Osteocyte (in vitro differentiated cells): ENCODE data around the gene EPHA3. TPM values are rescaled to one million over a fixed set of nuclear protein-coding genes. Genes with fewer than 3 reads are reported as not detected.

Source experiments
- DNase-seq: peaks from one replicate; pipeline ENCODE4 v3.0.0; 2021; ENCODE audit warnings: mixed read lengths; ENCODE audit not compliant: unreplicated experiment; ENCODE audit errors: extremely low spot score
- H3K27ac Mint-ChIP-seq: one replicate; pipeline ENCODE4 v1.8.0; 2021; ENCODE audit warnings: mild to moderate bottlenecking, mixed read lengths; ENCODE audit not compliant: unreplicated experiment
- H3K27me3 Mint-ChIP-seq: one replicate; pipeline ENCODE4 v1.8.0; 2021; ENCODE audit warnings: mixed read lengths; ENCODE audit not compliant: unreplicated experiment
- H3K36me3 Mint-ChIP-seq: one replicate; pipeline ENCODE4 v1.8.0; 2021; ENCODE audit warnings: mixed read lengths; ENCODE audit not compliant: unreplicated experiment
- H3K4me1 Mint-ChIP-seq: one replicate; pipeline ENCODE4 v1.8.0; 2021; ENCODE audit warnings: mixed read lengths; ENCODE audit not compliant: unreplicated experiment
- H3K4me3 Mint-ChIP-seq: one replicate; pipeline ENCODE4 v1.8.0; 2021; ENCODE audit warnings: mild to moderate bottlenecking, moderate library complexity, mixed read lengths; ENCODE audit not compliant: unreplicated experiment
- H3K9me3 Mint-ChIP-seq: one replicate; pipeline ENCODE4 v1.8.0; 2021; ENCODE audit warnings: mixed read lengths; ENCODE audit not compliant: unreplicated experiment
- CTCF ChIP-seq: fragments of 200-600 bp; sonication (generic); IDR thresholded peaks from 2 replicates; pipeline ENCODE4 v1.5.0; 2021; ENCODE audit warnings: antibody characterized with exemption, mild to moderate bottlenecking, moderate library complexity
- total RNA-seq: library from RNA; stranded (reverse); gene quantifications from 2 replicates; pipeline ENCODE4 v1.2.1, GENCODE V29; 2021

EPHA3 gene
- total RNA-seq, 1 donor from 2014 or later, result 0.94 TPM

- no peak for DNase-seq
- Mint-ChIP-seq H3K36me3 (no peaks in the 10 kb centered on the region), H3K9me3 (no peaks in the 10 kb centered on the region), H3K4me1 (no peaks in the 10 kb centered on the region), H3K4me3 (no peak overlapping the region), H3K27ac (no peak overlapping the region), H3K27me3 (peaks cover 13% of the 10 kb centered on the region)
- TF ChIP-seq CTCF, result no peak
Observed at GRCh38 chr3:89221924-89222323, 114.5 kb downstream of the EPHA3 start.

- no peak for TF ChIP-seq CTCF
- Mint-ChIP-seq H3K27me3 (peaks cover 8% of the 10 kb centered on the region), H3K4me1 (peaks cover 4% of the 10 kb centered on the region), H3K36me3 (no peaks in the 10 kb centered on the region), H3K27ac (no peak overlapping the region), H3K4me3 (no peak overlapping the region), H3K9me3 (no peaks in the 10 kb centered on the region)
- DNase-seq, result no peak
Observed at GRCh38 chr3:89223188-89223587, 115.8 kb downstream of the EPHA3 start.

- TF ChIP-seq CTCF, result no peak
- H3K27me3 Mint-ChIP-seq, result peaks cover 12% of the 10 kb centered on the region
- H3K9me3 Mint-ChIP-seq, result no peaks in the 10 kb centered on the region
- H3K27ac Mint-ChIP-seq, result no peak overlapping the region
- H3K4me1 Mint-ChIP-seq, result peaks cover 4% of the 10 kb centered on the region
- no peak for DNase-seq
- H3K36me3 Mint-ChIP-seq, result no peaks in the 10 kb centered on the region
- no peak overlapping the region for H3K4me3 Mint-ChIP-seq
Observed at GRCh38 chr3:89227218-89227617, 119.8 kb downstream of the EPHA3 start.

GRCh38 chr3:89227634-89228033, 120.2 kb downstream of the EPHA3 start:
- Mint-ChIP-seq H3K27me3 (peaks cover 12% of the 10 kb centered on the region), H3K4me3 (no peak overlapping the region), H3K27ac (no peak overlapping the region), H3K4me1 (peaks cover 4% of the 10 kb centered on the region), H3K36me3 (no peaks in the 10 kb centered on the region), H3K9me3 (no peaks in the 10 kb centered on the region)
- TF ChIP-seq CTCF, result no peak
- DNase-seq, result no peak

GRCh38 chr3:89232155-89232554, 124.7 kb downstream of the EPHA3 start:
- H3K4me3 Mint-ChIP-seq, result no peak overlapping the region
- no peak for DNase-seq
- no peak for TF ChIP-seq CTCF
- peaks cover 8% of the 10 kb centered on the region for H3K27me3 Mint-ChIP-seq
- H3K27ac Mint-ChIP-seq, result no peak overlapping the region
- no peaks in the 10 kb centered on the region for H3K9me3 Mint-ChIP-seq
- no peaks in the 10 kb centered on the region for H3K36me3 Mint-ChIP-seq
- H3K4me1 Mint-ChIP-seq, result peaks cover 3% of the 10 kb centered on the region
